ENCODE measurements around the gene GNAI2.
"Not testable (repeated sequence)": the region's sequence is repeated elsewhere in the genome, so short reads cannot be mapped to it uniquely, and the experiment has no call there.

The GNAI2 gene

GRCh38 chr3:50278880-50279224, 42.8 kb downstream of the GNAI2 start, which contains the start of gene LSMEM2:
LSMEM2 (plus strand) TSS chr3:50279087; CDS start chr3:50279114, 27 bp downstream.
- Mint-ChIP-seq H3K4me3 (no peak within 1 kb of the TSS), H3K9me3 (no peaks in the 10 kb centered on the region), H3K27ac (peak within 1 kb of the TSS in 2 of 3 experiments; percentile 13 to 30), H3K4me1 (peaks cover 16% of the 10 kb centered on the region), H3K36me3 (ENCODE audit: low read depth) (peaks cover 3% of the 10 kb centered on the region), H3K27me3 (ENCODE audit: low read depth) (peaks cover 18% of the 10 kb centered on the region)
- no peak for TF ChIP-seq CTCF (IDR thresholded peaks at IDR 0.05; ENCODE audit: unreplicated experiment in 3 of 3)

DNA sequence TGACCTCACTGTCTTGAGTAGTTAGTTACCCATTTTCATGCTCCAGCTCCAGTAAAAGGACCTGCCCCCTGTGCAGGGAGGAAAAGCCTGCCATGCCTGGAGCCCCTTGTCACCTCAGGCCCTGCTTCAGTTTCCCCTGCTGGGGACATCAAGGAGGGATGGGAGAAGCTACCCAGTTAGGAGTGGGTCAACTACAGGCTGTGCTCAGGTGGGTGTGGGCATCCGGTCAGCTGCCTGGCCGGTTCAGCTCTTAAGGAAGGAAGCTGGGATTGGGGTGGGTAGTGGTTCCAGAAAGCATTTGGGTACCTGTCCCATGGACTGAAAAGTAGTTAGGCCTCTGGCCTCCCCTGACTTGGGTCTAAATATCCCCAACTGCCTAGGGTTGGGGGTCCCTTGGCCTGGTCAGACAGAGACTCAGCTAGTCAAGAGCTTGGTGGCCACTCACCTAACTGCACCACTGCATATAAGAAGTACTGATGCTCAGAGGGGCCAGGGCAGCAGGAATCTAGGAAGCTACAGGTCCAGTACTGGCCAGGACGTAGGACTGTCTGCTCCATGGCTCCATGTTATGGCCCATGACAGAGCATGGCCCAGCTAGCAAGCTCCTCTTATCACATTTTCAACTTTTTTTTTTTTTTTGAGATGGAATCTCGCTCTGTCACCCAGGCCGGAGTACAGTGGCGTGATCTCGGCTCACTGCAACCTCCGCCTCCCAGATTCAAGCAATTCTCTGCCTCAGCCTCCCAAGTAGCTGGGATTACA, 43.4 kb downstream of the GNAI2 start:
- Mint-ChIP-seq H3K4me3 (no peak overlapping the region), H3K9me3 (no peaks in the 10 kb centered on the region), H3K27me3 (ENCODE audit: low read depth) (peaks cover 12% of the 10 kb centered on the region), H3K27ac (no peak overlapping the region), H3K36me3 (ENCODE audit: low read depth) (peaks cover 3% of the 10 kb centered on the region), H3K4me1 (peaks cover 11% of the 10 kb centered on the region)
- no peak for TF ChIP-seq CTCF (IDR thresholded peaks at IDR 0.05; ENCODE audit: unreplicated experiment in 3 of 3)

DNA sequence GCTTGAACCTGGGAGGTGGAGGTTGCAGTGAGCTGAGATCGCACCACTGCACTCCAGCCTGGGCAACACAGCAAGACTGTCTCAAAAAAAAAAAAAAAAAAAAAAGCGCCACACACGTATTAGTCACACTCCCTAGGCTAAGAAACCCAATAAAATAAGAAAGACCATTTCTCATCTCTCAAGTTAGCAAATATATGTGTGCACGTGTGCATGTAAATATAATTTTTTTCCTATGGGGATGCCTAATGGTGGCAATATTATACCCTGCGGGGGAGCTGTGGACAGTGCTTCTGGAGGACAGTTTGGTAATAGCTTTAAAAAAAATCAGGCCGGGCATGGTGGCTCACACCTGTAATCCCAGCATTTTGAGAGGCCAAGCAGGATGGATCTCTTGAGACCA, 48.1 kb downstream of the GNAI2 start:
- not testable (repeated sequence) for H3K9me3 Mint-ChIP-seq

DNA sequence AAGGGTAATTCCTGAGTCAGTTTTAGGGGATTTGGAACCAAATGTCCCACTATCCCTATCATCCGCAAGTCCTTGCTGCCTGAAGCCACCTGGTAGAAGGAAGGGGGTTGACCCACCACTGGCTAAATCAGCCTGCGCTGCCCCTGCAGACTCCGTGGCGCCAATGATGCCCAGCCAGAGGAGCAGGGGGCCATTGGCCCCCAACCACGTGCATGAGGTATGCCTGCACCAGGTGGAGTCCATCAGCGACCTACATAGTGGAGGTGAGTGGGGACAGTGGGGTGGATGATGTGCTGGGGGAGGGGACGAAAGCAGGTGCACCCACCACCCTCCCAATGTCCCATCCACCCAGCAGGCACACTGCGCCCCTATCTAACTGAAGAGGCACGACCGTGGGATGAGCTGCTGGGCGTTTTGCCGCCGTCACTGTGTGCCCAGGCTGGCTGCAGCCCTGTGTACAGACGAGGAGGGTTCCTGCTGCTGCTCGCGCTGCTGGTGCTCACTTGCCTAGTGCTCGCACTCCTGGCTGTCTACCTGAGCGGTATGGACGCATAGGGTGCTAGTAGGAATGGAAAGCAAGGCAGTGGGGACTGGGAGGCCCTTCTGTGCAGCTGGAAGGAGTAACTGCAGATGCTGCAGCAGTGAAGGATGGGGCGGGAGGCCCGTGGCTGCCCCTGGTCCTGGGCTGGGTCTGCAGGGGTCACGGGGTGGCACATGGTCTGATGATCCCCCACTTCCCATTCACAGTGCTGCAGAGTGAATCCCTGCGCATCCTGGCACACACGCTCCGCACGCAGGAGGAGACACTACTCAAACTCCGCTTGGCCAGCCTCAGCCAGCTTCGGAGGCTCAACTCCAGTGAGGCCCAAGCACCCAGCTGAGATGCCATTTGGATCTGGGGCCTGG, 50.6 kb downstream of the GNAI2 start:
- Mint-ChIP-seq H3K27me3 (ENCODE audit: low read depth) (no peaks in the 10 kb centered on the region), H3K36me3 (ENCODE audit: low read depth) (no peaks in the 10 kb centered on the region), H3K9me3 (no peaks in the 10 kb centered on the region), H3K27ac (no peak overlapping the region), H3K4me3 (no peak overlapping the region), H3K4me1 (peaks cover 6% of the 10 kb centered on the region)
- TF ChIP-seq CTCF (IDR thresholded peaks at IDR 0.05; ENCODE audit: unreplicated experiment in 3 of 3): no peak

More for the DNA sequence above, 48.1 kb downstream of the GNAI2 start:
- H3K4me3 Mint-ChIP-seq; H3K4me1 Mint-ChIP-seq; H3K27me3 Mint-ChIP-seq (ENCODE audit: low read depth); H3K27ac Mint-ChIP-seq; H3K36me3 Mint-ChIP-seq (ENCODE audit: low read depth): not testable (repeated sequence)

- Mint-ChIP-seq H3K27ac (no peak overlapping the region), H3K4me1 (peaks cover 7% of the 10 kb centered on the region), H3K27me3 (ENCODE audit: low read depth) (no peaks in the 10 kb centered on the region), H3K4me3 (peak overlapping the region in 1 of 3 experiments; percentile 46), H3K36me3 (ENCODE audit: low read depth) (no peaks in the 10 kb centered on the region), H3K9me3 (no peaks in the 10 kb centered on the region)
- TF ChIP-seq CTCF (IDR thresholded peaks at IDR 0.05; ENCODE audit: unreplicated experiment in 3 of 3): no peak
Observed at GRCh38 chr3:50287262-50287661, 51.3 kb downstream of the GNAI2 start.

GRCh38 chr3:50288387-50289007, 52.5 kb downstream of the GNAI2 start:
- Mint-ChIP-seq H3K27ac (no peak overlapping the region), H3K4me1 (peaks cover 14% of the 10 kb centered on the region), H3K9me3 (no peaks in the 10 kb centered on the region)

More at GRCh38 chr3:50288387-50289007, 52.5 kb downstream of the GNAI2 start:
- Mint-ChIP-seq H3K36me3 (ENCODE audit: low read depth) (no peaks in the 10 kb centered on the region), H3K4me3 (peak overlapping the region in 2 of 3 experiments; percentile 13 to 78), H3K27me3 (ENCODE audit: low read depth) (peaks cover 3% of the 10 kb centered on the region)
- no peak for TF ChIP-seq CTCF (IDR thresholded peaks at IDR 0.05; ENCODE audit: unreplicated experiment in 3 of 3)

Data from nephron (organoid).